GM12801 (cell line): Measurements from ENCODE around the gene INTS13.

Experiments used
- TF ChIP-seq, protein P1 (sequence below): IDR thresholded peaks from one replicate; pipeline ENCODE4 v1.5.1; 2011; ENCODE audit warnings: control low read depth; ENCODE audit not compliant: insufficient read length; ENCODE audit errors: extremely low read depth

The INTS13 gene

DNA sequence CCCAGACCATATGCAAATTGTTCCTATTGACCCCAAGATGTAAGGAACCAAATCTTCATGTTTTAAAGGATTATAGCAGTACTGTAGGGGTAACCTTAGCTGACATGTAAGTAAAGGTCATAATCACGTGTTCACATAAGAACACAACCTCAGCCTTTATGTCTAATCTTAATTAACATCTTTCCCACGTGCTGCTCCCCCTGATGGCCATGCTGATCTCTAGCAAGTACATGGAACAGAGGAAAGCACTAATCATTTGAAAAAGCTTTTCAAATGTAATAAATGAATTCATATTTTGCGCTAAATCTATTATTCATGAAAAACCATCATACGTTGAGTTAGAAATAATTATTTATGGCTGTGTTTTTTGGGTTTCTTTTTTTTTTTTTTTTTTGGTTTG is 74.3 kb downstream of the INTS13 start:
- TF ChIP-seq, protein P1, sequence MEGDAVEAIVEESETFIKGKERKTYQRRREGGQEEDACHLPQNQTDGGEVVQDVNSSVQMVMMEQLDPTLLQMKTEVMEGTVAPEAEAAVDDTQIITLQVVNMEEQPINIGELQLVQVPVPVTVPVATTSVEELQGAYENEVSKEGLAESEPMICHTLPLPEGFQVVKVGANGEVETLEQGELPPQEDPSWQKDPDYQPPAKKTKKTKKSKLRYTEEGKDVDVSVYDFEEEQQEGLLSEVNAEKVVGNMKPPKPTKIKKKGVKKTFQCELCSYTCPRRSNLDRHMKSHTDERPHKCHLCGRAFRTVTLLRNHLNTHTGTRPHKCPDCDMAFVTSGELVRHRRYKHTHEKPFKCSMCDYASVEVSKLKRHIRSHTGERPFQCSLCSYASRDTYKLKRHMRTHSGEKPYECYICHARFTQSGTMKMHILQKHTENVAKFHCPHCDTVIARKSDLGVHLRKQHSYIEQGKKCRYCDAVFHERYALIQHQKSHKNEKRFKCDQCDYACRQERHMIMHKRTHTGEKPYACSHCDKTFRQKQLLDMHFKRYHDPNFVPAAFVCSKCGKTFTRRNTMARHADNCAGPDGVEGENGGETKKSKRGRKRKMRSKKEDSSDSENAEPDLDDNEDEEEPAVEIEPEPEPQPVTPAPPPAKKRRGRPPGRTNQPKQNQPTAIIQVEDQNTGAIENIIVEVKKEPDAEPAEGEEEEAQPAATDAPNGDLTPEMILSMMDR = no peak

DNA sequence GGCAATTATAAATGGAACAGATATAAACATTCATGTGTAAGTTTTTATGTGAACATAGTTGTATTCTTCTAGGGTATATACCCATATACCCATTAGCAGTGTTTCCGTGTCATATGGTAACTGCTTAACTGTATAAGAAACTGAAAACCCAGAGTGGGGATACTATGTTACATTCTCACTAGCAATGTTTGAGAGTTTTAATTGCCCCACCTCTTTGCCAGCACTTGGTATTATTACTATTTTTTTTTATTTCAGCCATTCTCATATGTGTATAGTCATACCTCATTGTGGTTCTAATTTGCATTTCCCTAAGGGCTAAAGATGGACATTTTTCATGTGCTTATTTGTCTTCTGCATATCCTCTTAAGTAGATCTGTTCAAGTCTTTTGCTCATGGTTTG is 76.1 kb downstream of the INTS13 start:
- TF ChIP-seq, protein P1 = no peak

DNA sequence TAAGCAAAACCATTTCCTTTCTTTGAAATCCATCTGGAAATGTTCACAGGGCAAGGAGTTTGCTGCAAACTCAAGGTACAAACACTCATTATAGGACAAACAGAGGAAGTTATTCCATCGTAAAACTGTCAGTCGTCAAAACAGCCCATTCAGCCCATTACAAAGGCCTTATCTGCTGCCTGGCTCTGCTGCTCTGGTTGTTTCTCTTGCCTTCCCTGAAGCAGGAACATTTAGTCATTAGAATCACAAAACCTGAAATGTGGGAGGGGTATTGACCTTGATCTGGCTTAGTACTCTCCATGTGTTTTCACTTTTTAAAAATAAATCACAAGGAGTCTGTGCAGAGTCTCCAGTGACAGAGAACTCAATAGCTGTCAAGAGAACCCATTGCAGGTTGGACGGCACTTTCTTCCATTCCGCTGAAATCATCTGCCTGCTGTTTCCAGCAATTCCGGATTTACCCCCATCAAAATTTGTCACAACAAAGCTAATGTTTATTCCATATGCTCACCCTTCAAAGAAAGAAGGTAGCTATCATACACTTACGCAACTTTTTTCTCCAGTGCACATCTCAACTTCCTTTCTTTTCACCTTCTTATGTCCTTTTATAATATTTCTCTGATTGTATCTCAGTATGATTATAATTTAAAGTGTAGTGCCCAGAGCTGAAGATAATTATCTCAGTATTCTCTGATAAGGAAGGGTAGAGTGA is 80.2 kb downstream of the INTS13 start:
- TF ChIP-seq, protein P1 = no peak

DNA sequence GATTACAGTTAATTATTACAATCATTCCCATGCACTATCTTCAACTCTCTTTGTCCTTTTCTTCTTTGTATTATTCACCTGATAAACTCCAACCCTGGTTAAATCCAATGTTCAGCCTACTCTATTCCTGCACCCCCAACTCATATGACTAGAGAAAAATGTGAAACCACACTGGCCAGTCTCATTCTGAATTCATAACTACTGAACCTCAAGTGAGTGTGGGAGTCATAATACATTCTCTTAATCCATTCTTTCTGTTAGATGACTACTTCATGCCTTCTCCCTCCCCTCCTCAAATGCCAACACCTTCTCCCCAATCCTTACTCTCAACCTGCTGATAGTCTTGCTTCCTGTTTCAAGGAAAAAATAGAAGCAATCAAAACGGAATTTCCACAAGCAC is 82.4 kb downstream of the INTS13 start:
- TF ChIP-seq, protein P1 = no peak
